ENCODE data around the gene TENM4.

The TENM4 gene

DNA sequence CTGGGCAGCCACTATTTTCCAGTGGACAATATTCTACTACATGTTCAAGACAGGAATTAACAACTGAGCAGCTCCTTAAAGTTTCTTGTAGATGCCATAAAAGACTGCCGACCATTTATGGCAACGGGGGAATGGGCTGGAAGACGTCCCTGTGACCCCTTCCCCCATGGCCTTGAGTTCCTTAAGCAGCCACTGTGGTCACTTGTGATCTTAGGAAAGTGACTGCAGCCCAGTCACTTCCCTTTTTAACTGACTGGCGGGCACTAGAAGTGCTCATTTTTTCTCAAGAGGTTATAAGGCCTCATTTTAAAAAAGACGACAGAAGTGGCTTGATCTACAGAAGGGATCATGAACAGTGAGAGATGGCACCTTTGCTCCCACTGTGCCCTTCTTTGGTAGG lies 713.0 kb downstream of the TENM4 start:
- no peak for DNase-seq (ENCODE audit: low read depth in 2 of 2, low spot score in 1 of 2)

DNA sequence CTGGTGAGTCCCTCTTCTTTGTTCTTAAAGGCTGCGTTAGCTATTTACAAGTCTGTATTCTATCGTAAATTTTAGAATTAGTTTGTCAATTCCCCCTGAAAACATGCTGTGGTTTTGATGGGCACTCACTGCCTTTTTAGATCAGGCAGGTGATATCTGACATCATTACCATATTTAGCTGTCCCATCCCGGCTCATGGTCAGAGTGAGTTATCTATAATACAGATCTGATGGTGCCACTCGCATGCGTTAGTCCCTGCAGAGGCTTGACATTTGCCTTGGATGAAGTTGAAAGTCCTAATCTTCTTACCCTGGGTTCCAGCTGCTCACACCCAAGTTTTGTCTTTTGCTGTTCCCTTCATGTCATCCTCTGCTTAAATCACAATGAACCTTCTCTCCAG lies 715.6 kb downstream of the TENM4 start:
- DNase-seq (ENCODE audit: low read depth in 2 of 2, low spot score in 1 of 2): no peak

DNA sequence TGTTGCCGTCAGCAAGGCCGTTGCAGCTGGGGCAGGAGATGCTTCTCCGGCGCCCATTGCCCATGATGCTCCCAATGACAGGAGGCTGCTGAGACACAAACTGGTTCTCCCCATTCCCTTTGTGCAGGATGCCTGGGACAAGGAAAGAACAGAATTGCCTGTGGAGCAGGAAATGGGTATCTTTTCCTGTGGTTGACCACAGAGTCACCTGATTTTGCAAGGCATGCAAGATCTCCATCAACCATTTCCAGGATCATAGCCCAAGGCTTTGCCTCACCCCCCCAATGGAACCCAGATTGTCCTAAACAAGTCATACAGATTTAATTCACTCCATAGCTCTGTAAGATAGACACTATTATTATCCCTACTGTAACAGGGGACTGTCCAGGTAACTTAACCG lies 718.0 kb downstream of the TENM4 start:
- no peak for DNase-seq (ENCODE audit: low read depth in 2 of 2, low spot score in 1 of 2)

DNA sequence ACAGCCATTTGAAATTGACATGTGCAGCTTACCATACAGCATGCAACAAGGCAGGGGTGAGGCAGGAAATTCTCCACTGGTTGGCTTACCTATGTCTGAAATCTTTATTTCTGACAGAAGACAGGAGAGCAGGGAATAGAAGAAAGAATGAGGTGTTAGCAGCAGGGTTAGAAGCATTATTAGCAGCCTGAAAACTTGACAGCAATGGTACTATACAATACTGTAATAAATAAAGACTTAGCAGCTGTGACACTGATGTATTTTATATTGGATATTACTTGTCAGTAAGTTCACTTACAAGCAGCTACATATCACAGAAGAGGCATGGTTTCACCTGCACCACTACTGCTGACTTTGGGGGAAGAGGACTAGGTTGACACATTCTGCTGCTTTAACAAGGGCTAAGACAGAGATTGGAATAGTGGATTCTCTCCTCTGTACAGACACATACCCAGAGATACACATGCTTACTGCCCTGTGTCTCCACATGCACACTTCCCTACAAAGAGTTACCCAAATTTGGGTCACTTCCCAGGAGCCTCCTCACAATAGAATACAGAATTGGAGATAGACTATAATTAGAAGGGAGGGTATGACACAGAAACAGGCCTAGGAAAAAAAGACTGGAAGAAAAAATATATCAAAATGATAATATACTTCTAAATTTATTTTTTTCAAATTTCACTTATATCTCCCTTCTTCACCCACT lies 720.4 kb downstream of the TENM4 start:
- no peak for DNase-seq (ENCODE audit: low read depth in 2 of 2, low spot score in 1 of 2)

DNA sequence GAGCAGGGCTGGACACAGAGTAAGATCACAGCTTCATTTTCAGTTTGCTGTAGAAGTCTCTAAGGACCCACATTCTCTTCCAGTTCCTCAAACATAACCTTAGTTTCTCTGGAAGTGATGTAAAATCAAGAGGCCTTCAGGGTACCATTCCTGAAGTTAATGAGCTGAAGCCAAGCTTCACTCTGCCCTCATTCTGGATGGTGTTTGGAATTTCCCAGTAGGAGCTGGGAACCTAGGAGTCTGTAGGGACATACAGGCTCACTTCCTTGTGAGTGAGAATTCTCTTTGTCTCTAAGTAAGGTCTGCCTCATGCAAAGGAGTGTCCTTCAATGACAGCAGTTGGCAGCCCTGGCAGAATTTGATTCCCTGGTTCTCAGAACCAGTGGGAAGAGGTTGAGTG lies 723.8 kb downstream of the TENM4 start:
- no peak for DNase-seq (ENCODE audit: low read depth in 2 of 2, low spot score in 1 of 2)

DNA sequence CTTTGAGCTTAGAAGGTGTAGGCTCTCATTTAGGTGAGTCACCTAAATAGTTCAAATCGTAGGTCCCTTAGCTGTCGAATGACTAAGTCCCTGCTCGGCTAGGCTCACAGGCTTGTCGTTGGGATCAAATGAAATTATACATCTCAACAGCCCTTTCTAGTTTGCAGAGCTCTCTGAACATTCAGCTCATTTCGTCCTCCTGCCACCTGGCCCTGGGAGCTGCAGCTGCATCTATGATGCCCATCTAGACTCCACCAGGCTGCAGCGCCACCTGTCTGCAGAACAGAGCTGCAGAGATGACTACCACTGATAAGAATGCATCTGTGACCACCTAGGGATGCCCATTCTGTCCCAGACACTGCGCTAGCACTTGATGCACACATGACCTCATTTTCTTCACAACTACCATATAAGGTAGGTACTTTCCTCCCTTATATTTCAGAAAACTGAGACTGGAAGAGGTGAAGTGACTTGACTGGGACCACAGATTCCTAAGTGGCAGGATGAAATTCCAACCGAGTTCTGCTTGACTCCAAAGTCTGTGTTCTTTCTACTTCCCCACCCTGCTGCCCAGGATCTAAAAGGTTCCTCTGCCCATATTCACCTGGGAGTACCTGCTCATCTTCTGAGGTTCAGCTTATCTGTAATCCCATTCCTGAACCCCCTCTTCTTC lies 725.1 kb downstream of the TENM4 start:
- DNase-seq (ENCODE audit: low read depth in 2 of 2, low spot score in 1 of 2): no peak

DNA sequence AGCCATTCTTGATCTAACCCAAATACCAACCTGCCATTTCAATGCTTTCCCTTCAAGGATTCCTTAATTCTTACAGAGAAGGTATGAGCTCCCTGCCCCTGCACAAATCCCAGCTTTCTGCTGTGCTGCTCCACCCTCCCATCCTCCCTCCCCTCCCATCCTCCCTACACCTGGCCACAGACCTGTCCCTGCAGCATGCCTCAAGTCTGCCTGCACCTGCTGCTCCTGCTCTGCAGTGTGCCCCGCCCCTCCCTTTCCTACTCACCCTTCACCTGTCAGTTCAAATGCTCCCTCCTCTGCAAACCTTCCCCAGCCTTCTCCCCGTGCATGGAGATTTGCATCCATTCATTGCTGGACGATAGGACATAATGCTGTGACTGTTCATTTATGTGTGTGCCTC lies 726.3 kb downstream of the TENM4 start:
- no peak for DNase-seq (ENCODE audit: low read depth in 2 of 2, low spot score in 1 of 2)

DNA sequence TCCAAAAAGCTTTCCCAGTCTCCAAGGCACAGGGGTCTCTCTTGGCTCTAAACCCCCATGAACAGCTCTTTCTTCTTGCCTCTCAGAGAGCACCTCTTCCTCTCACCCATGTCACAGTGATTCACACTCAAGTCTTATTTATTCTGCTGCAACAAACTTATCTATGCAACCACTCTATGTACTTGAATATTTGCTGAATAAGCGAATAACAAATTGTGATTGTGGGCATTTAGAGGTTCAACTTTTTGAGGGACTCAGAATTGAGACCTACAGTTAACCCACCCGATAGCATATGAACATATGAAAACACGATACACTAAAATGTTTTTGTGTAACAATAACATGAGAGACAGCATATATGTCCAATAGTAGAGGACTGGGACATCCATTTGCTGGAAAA lies 729.1 kb downstream of the TENM4 start:
- no peak for DNase-seq (ENCODE audit: low read depth in 2 of 2, low spot score in 1 of 2)

DNA sequence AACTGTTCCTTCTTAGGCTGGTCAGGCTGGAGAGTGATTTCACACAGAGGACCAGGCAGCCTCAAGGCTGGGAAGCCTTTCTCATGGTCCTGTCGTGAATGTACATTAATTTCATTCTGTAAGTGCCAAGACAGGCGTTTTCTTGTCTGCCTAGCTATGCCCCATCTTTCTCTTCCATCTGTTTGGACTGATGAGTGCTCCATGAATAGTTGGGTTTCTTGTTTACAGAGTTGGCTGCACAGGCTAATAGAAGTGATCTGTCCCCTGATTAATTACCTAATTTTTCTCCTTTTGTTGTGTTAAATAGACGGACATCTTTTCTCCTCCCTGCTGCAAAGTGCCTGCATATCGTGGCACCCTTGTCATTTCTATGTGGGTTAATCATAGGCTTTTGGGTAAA lies 730.4 kb downstream of the TENM4 start:
- no peak for DNase-seq (ENCODE audit: low read depth in 2 of 2, low spot score in 1 of 2)

DNA sequence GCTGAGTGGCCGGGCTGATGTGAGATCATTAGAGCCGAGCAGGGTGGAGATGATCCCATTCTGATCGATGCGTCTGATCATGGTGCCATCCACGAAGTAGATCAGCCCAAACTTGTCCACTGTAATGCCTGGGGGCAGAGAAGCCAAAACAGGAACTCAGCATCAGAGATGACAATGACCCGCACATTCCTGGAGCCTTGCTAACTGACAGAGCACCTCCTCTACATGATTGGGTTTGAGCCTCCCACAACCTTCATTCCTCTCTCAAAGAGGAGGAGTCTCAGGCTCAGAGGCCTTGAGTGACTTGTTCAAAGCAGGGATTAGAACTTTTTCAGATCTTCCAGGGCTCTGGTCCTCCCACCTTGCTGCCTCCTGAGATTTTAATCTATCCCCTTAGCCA lies 732.4 kb downstream of the TENM4 start:
- DNase-seq (ENCODE audit: low read depth in 2 of 2, low spot score in 1 of 2): no peak

DNA sequence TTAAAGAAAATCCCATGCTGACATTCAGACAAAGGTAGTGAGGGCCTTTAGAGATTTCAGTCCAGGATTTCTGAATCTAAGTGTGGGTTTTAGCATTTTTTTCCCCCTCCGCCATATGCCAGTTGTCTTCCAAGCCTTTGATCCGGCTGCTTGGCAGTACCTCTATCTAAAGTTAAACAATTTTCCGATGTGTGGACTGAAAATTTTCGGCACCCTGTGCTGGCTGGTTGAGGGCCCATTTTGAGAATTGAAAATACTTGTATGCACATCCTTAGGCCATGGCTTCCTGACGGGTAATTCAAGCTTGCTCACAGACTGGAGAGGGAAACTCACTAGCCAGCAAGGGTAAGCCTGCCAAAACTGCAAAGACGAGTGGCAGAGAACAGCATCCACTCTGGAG lies 734.3 kb downstream of the TENM4 start:
- DNase-seq (ENCODE audit: low read depth in 2 of 2, low spot score in 1 of 2): no peak

DNA sequence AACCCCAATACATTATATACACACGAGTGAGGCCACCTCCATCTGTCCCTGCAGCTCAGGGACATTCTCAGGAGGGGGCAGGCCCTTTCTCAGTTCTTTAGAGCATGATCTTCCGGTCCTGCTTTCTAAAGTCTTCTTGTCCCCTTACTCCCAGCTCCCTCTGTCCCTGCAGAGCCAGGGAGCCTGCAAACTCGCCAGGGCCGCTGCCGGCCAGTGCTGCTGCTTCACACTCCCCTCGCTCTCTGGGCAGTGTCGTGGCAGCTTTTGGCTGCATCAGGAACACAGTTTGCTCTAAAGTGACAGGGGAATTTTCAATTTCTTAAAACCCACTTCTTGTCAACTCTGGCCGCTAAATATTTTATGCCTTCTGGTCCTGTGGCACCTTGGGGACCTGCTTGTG lies 736.0 kb downstream of the TENM4 start:
- DNase-seq (ENCODE audit: low read depth in 2 of 2, low spot score in 1 of 2): no peak

DNA sequence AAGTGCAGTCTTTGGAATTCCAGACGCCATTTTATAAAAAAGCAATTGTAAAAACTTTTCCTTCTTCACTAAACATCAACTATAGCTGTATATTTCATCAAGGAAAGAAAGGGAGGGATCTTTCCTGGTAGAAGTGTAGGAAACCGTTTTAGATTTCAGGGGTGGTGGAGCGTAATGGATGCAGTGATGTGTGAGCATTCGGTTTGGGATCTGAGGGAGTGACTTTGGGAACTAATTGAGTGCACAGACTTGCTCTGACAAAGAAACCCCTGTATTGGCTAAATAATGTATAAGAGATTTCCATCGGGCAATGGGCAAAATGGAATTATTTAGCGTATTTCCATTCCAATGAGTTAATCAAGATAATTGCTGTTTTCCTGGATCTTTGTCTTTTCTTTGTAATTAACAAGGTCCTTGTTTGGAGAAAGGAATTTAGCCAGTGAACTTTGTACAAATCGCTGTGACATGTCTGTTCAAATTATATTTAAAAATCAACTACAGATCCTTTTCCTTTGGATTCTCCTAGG lies 741.2 kb downstream of the TENM4 start:
- DNase-seq (ENCODE audit: low read depth in 2 of 2, low spot score in 1 of 2): no peak

DNA sequence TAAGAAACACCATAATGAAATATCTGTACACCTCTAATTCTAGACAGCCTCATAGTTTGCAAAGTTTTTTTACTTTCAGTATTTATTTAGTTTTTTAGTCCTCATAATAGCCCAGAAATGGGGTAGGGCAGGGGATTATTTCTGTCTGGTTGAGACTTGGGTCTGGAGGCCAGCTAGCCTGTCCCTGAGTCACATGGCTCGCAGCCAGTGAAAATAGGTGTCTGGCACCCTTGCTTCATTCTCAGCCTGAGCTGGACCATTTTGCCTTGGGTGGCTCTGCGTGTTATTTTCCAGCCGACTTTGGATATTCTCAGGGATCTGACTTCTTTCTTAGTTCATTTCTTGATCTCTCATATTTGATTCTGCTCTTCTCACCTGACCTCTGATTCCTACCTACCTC lies 742.2 kb downstream of the TENM4 start:
- DNase-seq (ENCODE audit: low read depth in 2 of 2, low spot score in 1 of 2): no peak

DNA sequence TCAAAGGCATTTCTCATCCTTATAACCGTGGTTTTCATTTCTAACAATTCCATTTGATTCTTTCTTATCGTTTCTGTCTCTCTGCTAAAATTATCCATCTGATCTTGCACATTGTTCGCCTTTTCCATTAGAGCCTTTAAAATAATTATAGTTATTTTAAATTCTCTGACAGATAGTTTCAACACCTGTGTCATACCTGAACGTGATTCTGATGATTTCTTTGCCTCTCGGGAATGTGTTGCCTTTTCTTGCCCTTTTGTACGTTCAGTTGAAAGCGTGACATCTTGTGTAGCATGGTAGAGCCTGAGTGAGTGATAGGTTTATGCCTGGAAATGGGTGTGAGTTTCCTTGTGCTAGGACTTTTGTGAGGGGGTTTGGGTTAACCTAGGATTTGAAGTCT lies 744.7 kb downstream of the TENM4 start:
- no peak for DNase-seq (ENCODE audit: low read depth in 2 of 2, low spot score in 1 of 2)

DNA sequence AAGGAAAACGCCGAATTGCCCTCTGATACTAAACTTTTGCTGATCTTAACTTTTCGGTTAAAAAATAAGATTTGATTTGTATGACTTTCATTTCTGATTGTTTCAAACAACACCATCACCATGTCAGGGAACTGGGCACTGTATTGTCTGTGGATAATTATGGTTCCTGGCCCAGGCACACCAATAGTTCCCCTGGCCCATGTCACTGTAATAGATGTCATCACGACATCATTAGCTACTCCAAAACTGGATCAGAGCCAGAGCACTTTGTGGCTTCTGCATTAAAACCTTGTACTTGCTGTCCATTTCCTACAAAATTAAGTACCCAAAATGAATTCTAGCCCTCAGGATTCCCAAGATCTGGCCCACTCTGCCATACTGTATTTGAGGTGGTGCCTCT lies 746.7 kb downstream of the TENM4 start:
- DNase-seq (ENCODE audit: low read depth in 2 of 2, low spot score in 1 of 2): no peak

DNA sequence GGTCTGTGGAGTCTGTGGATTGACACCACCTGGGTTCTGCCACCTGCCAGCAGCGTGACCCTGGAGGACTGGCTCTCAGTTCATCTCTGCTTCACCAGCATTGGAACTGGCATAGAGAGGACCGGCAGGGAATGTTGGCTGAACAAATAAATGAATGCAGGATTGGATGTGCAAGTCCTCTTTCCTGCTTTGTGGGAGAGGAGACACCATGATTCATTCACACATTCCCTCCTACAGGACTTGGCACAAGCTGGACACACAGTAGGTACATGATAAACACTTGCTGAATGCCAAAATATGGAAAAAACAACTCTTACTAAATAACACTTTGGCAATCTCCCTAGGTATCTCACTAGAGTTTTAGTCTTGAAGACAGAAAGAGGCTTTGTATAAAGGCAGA lies 749.6 kb downstream of the TENM4 start:
- DNase-seq (ENCODE audit: low read depth in 2 of 2, low spot score in 1 of 2): no peak

DNA sequence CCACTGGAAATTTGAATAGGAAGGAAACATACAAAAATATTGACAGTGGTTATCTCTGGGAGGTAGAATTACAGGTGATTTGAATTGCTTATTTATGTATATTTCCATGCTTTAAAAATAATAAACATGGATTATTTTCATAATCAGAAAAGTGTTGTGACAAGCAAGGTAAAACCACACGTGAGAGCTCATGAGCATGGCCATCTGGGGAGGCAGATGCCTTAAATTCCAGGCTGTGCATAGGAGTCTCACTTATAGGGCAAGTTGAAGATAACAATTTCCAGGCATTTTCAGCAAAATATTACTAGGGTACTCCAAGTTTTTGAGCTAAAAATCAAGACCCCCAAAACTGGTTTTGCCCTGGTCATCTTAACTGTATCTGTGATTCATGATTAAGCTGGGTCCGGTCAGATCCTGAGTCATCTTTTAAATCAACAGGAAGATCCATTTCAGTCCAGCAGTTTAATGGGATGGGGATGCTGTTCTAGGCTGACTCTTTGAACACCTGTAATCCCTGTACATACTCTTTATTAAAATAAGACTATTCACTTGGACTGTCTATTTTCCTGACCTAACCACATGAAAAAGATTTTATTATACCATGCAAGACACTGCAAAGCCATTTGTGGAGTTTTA lies 750.4 kb downstream of the TENM4 start:
- DNase-seq (ENCODE audit: low read depth in 2 of 2, low spot score in 1 of 2): no peak

DNA sequence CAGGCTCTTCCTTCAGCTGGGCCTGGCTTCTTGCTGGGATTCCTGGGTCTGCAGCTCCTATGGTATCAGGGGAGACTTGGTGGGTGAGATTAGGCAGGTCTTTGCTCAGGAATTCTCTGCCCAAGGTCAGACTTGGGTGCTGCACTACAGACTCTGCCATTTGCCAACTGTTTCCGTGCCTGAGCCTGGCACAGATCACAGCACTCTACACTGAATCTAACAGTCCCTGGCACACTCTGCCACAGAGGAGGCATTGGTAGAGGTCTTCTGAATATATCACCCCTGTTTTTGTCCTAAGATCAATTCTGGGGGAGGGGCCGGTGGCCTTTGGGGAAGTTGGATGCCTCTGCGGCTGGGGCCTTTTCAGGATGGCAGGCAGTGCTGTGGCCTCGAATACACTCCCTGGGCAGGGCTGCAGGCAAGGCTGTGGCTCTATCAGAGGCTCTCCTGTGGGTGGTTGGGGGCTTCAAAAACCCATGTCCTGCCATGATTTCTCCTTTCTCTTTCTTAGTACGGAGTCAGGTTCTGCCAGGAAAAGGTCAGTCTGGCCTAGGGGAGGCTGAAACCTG lies 751.2 kb downstream of the TENM4 start:
- DNase-seq (ENCODE audit: low read depth in 2 of 2, low spot score in 1 of 2): no peak

DNA sequence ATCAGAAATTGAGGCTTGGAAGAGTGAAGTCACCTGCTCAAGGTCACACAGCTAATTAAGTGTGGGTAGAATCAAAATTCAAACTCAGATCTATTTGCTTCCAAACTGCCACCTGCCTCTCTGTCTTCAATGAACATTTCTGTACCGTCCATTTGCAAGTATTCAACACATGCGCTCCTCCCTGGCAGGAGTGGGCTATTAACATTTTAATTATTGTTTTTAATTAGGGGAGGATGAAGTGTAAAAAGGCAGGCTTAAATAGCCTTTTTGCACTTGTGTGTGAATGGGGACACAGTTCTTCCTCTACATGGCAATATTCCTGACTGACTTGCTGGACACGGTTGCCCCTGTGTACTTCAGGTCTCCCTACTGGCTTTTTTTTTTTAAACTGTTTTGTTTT lies 751.7 kb downstream of the TENM4 start:
- DNase-seq (ENCODE audit: low read depth in 2 of 2, low spot score in 1 of 2): no peak

DNA sequence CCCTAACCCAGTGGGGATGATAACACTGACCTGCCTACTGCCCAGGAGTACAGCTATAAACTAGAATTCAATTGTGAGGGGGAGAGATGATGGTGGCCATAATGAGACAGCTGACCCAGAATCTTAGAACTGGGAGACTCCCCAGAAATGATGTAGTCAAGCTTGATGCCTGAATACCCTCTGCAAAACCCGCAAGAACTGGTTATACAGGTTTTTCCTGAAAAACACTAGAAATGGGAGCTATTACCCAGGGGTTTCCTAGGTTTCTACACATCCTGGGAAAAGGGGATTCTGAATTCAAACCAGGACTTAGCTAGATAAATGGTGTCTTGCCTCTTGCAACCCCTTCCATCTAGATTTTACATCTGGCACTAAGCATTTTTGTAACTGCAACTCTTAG lies 752.4 kb downstream of the TENM4 start:
- DNase-seq (ENCODE audit: low read depth in 2 of 2, low spot score in 1 of 2): no peak

DNA sequence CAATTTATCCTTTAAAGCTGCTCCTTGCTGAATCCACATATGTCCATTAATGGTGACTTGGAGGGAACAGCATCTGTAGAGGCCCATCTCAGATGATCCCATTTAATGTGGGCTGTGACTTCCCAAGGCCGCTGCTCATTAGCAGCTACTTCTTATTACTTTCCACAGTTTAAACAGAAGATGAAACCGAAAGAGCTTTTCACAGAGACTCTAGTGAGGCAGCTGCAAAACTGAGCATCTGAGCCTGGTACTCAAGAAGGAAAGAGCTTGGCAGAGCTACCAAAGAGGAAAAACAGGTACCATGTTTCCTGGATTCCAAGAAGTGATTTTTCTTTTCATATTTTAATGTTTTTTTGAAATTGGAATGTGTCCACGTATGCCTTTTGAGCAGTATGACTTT lies 755.7 kb downstream of the TENM4 start:
- DNase-seq (ENCODE audit: low read depth in 2 of 2, low spot score in 1 of 2): no peak

All from stimulated activated CD8-positive, alpha-beta memory T cell treated with anti-CD3 and anti-CD28 coated beads, Interleukin-4, amount 100 ng/mL, for 4 hours (primary cell).